Keratinocyte (primary cell): ENCODE measurements around the gene PRKAA1. TPM values are rescaled to one million over a fixed set of nuclear protein-coding genes. Genes with fewer than 3 reads are reported as not detected.

Experiments used
- DNase-seq: peaks from one replicate; pipeline ENCODE4 v3.0.0-alpha.2; 2011; ENCODE audit warnings: low read depth, missing footprints, low spot score
- FAIRE-seq: peaks from 2 replicates; lab custom pipeline; 2011; peaks lifted over from hg19 to GRCh38; lab: Jason Lieb, UNC
- H2AFZ ChIP-seq: 2 replicates; pipeline ENCODE4 v1.6.0; 2012; ENCODE audit warnings: low read length, control low read depth, inconsistent platforms; ENCODE audit not compliant: control insufficient read depth
- H3K27ac ChIP-seq: 2 replicates; pipeline ENCODE4 v1.5.1; 2011; ENCODE audit warnings: low read length; ENCODE audit not compliant: control insufficient read depth, insufficient read depth
- H3K27me3 ChIP-seq: 3 replicates; pipeline ENCODE4 v1.6.0; 2011; ENCODE audit warnings: low read length; ENCODE audit not compliant: control insufficient read depth, insufficient read depth; ENCODE audit errors: extremely low read depth
- H3K36me3 ChIP-seq, 2 experiments: 2 replicates in 1 of 2; 3 replicates in 1 of 2; pipeline ENCODE4 v1.5.1; 2011; ENCODE audit warnings: low read length in 2 of 2, mild to moderate bottlenecking in 1 of 2; ENCODE audit not compliant: control insufficient read depth in 2 of 2, insufficient read depth in 2 of 2; ENCODE audit errors: extremely low read depth in 1 of 2
- H3K4me1 ChIP-seq: 3 replicates; pipeline ENCODE4 v1.5.1; 2011; ENCODE audit warnings: low read length; ENCODE audit not compliant: control insufficient read depth, insufficient read depth; ENCODE audit errors: extremely low read depth
- H3K4me2 ChIP-seq: 3 replicates; pipeline ENCODE4 v1.6.0; 2011; ENCODE audit warnings: low read depth, low read length; ENCODE audit not compliant: control insufficient read depth, insufficient read depth; ENCODE audit errors: extremely low read depth
- H3K4me3 ChIP-seq, 3 experiments: fragments of 200-600 bp in 1 of 3; sonication (generic) in 1 of 3; 2 replicates in 2 of 3; 3 replicates in 1 of 3; pipeline ENCODE4 v1.5.1; 2011 to 2016; ENCODE audit warnings: low read length in 3 of 3, mild to moderate bottlenecking in 3 of 3, control low read depth in 2 of 3, inconsistent platforms in 1 of 3, low read depth in 1 of 3, mixed read lengths in 1 of 3, mixed run types in 1 of 3, moderate library complexity in 1 of 3; ENCODE audit not compliant: control insufficient read depth in 2 of 3, insufficient read depth in 2 of 3; ENCODE audit errors: extremely low read depth in 1 of 3
- H3K79me2 ChIP-seq: 2 replicates; pipeline ENCODE4 v1.6.0; 2012; ENCODE audit warnings: low read length; ENCODE audit not compliant: control insufficient read depth, insufficient read depth
- H3K9ac ChIP-seq: 3 replicates; pipeline ENCODE4 v1.6.0; 2011; ENCODE audit warnings: low read length; ENCODE audit not compliant: control insufficient read depth, insufficient read depth; ENCODE audit errors: extremely low read depth
- H3K9me1 ChIP-seq: 3 replicates; pipeline ENCODE4 v1.6.0; 2011; ENCODE audit warnings: low read length; ENCODE audit not compliant: control insufficient read depth, insufficient read depth; ENCODE audit errors: extremely low read depth
- H3K9me3 ChIP-seq: 2 replicates; pipeline ENCODE4 v1.5.1; 2012; ENCODE audit warnings: low read depth, low read length; ENCODE audit not compliant: control insufficient read depth
- H4K20me1 ChIP-seq: 3 replicates; pipeline ENCODE4 v1.6.0; 2011; ENCODE audit warnings: low read length; ENCODE audit not compliant: control insufficient read depth, insufficient read depth; ENCODE audit errors: extremely low read depth
- EZH2 ChIP-seq: IDR thresholded peaks from one replicate; pipeline ENCODE4 v1.6.1; 2012; ENCODE audit warnings: inconsistent platforms, mild to moderate bottlenecking, low read length, moderate library complexity
- dilution Hi-C: fragments of 300-500 bp; cut with MboI; formaldehyde crosslinking; loops from one replicate; pipeline ENCODE4 v1.7.0; 2020; ENCODE audit warnings: low sequenced_read_pairs; ENCODE audit not compliant: extremely low pct_ligation_motif_present
- polyA plus RNA-seq, 5 experiments: library from polyadenylated mRNA; depleted of rRNA in 3 of 5; stranded (reverse) in 3 of 5; stranded (forward) in 1 of 5; unstranded in 1 of 5; fragments of >200 nt; gene quantifications; 1 replicate in 1 of 5; 2 replicates in 3 of 5; 3 replicates in 1 of 5; pipeline versions ENCODE4 v1.2.1 to v1.2.3, GENCODE V29; 2011 to 2012; ENCODE audit warnings: missing spikeins in 2 of 5, low read depth in 1 of 5, low replicate concordance in 1 of 5
- TF ChIP-seq, protein P1 (sequence below), 3 experiments: IDR thresholded peaks in 1 of 3; conservative IDR thresholded peaks in 1 of 3; optimal IDR thresholded peaks in 1 of 3; 2 replicates in 2 of 3; 3 replicates in 1 of 3; pipeline versions ENCODE3 to v1.5.1; 2011; ENCODE audit warnings: low read length in 3 of 3, mild to moderate bottlenecking in 3 of 3, moderate library complexity in 2 of 3, control low read depth in 1 of 3, inconsistent platforms in 1 of 3; ENCODE audit not compliant: insufficient read depth in 2 of 3; ENCODE audit errors: extremely low read depth in 1 of 3

The PRKAA1 gene
- polyA plus RNA-seq, 1 donor (not counting 4 experiments of a cell fraction or from before 2014, with no cell fraction given), result 59.3 TPM

DNA sequence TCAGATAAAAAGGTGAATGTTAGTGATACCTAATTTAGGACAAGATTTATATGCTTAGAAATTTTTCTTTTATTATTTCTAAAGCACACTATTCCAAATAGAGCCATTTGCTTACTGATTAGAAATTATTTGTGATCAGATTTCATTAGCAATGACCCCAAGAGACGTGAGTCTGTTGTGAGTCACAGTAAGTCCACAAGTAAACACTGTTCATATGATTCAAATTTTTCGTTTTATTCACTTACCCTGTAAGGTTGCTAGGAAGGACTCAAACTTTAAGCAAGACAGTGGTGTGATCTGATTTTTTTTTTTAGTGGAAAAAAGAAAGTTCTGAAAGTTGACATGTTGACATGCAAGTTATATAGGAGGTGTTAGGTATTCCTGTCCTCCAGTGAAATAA lies 44.2 kb upstream of the PRKAA1 start:
- Histone ChIP-seq H3K27me3 (no peaks in the 10 kb centered on the region), H3K4me1 (peaks cover 4% of the 10 kb centered on the region), H3K4me3 (peak overlapping the region in 1 of 3 experiments; percentile 32), H3K4me2 (peak overlapping the region; percentile 69), H3K27ac (no peak overlapping the region), H3K9ac (no peak overlapping the region), H4K20me1 (no peaks in the 10 kb centered on the region), H3K79me2 (no peaks in the 10 kb centered on the region), H3K9me1 (no peaks in the 10 kb centered on the region), H2AFZ (no peak overlapping the region), H3K36me3 (no peaks in the 10 kb centered on the region), H3K9me3 (no peaks in the 10 kb centered on the region)
- DNase-seq, result no peak
- dilution Hi-C loops, result no loop called here
- no peak for FAIRE-seq
- no peak for TF ChIP-seq EZH2
- TF ChIP-seq, protein P1, sequence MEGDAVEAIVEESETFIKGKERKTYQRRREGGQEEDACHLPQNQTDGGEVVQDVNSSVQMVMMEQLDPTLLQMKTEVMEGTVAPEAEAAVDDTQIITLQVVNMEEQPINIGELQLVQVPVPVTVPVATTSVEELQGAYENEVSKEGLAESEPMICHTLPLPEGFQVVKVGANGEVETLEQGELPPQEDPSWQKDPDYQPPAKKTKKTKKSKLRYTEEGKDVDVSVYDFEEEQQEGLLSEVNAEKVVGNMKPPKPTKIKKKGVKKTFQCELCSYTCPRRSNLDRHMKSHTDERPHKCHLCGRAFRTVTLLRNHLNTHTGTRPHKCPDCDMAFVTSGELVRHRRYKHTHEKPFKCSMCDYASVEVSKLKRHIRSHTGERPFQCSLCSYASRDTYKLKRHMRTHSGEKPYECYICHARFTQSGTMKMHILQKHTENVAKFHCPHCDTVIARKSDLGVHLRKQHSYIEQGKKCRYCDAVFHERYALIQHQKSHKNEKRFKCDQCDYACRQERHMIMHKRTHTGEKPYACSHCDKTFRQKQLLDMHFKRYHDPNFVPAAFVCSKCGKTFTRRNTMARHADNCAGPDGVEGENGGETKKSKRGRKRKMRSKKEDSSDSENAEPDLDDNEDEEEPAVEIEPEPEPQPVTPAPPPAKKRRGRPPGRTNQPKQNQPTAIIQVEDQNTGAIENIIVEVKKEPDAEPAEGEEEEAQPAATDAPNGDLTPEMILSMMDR (optimal IDR thresholded peaks at IDR 0.05 in 1 of 3, IDR thresholded peaks at IDR 0.05 in 1 of 3, conservative IDR thresholded peaks at IDR 0.05 in 1 of 3; ENCODE audit: extremely low read depth in 1 of 3, insufficient read depth in 2 of 3, low read length in 3 of 3), result no peak

DNA sequence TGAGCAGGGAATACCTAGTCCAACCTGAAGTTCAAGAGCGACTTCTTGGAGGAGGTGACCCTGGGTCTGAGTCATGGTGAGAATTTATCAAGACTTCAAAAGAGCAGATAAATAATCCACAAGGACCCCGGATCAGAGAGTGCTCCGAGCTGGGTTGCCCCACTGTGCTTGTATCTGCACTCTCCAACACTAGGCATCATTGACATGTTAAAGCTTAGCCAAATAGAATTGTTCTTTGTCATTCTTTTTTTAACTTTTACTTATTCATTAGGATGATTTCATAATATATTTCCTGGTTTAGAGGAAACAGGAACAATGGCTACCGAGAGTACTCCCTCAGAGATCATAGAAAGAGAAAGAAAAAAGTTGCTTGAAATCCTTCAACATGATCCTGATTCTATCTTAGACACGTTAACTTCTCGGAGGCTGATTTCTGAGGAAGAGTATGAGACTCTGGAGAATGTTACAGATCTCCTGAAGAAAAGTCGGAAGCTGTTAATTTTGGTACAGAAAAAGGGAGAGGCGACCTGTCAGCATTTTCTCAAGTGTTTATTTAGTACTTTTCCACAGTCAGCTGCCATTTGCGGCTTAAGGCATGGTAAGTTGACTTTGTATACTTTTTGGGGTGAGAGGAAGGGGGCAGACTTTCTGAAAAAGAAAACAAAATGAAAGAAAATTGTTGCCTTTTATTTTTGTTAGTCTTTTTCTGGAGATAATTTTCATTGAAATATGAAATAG lies 43.1 kb upstream of the PRKAA1 start, which contains the start of gene CARD6:
CARD6 (plus strand) TSS at position 300 of the 738 bp plus-strand sequence; CDS start at position 316, 16 bp downstream.
- TF ChIP-seq, protein P1 (optimal IDR thresholded peaks at IDR 0.05 in 1 of 3, IDR thresholded peaks at IDR 0.05 in 1 of 3, conservative IDR thresholded peaks at IDR 0.05 in 1 of 3; ENCODE audit: extremely low read depth in 1 of 3, insufficient read depth in 2 of 3, low read length in 3 of 3), result no peak
- Histone ChIP-seq H4K20me1 (no peaks in the 10 kb centered on the region), H3K9ac (peak within 1 kb of the TSS; percentile 15), H3K4me2 (peak within 1 kb of the TSS; percentile 69), H3K79me2 (no peaks in the 10 kb centered on the region), H3K27me3 (no peaks in the 10 kb centered on the region), H2AFZ (peak within 1 kb of the TSS; percentile 50), H3K27ac (peak within 1 kb of the TSS; percentile 37), H3K36me3 (no peaks in the 10 kb centered on the region), H3K4me1 (peaks cover 11% of the 10 kb centered on the region), H3K9me1 (no peaks in the 10 kb centered on the region), H3K9me3 (no peaks in the 10 kb centered on the region), H3K4me3 (peak within 1 kb of the TSS; percentile 32 to 45 (median 40))
- no peak for DNase-seq
- no peak for FAIRE-seq
- dilution Hi-C loops, result no loop called here
